Neural cell (in vitro differentiated cells): ENCODE data around the gene RASGRP3. TPM values are rescaled to one million over a fixed set of nuclear protein-coding genes. Genes with fewer than 3 reads are reported as not detected.

Experiments
- H2AFZ ChIP-seq: fragments of 200-600, 300-800 bp; sonication (generic), shearing (Covaris generic); 2 replicates; pipeline ENCODE4 v1.6.0; 2014; ENCODE audit warnings: low read depth, mild to moderate bottlenecking, antibody characterized with exemption, low read length, moderate library complexity
- H3F3A ChIP-seq: fragments of 200-600 bp; shearing (Covaris generic); 2 replicates; pipeline ENCODE4 v1.6.1; 2016; ENCODE audit warnings: mild to moderate bottlenecking, moderate library complexity, mixed read lengths, antibody characterized with exemption, low read length; ENCODE audit not compliant: insufficient read depth, poor library complexity, severe bottlenecking
- H3K27ac ChIP-seq: fragments of 200-600, 300-800 bp; sonication (generic), shearing (Covaris generic); 2 replicates; pipeline ENCODE4 v1.5.1; 2014; ENCODE audit warnings: mild to moderate bottlenecking, low read length, moderate library complexity
- H3K27me3 ChIP-seq: fragments of 300-800, 200-600 bp; sonication (generic), shearing (Covaris generic); 2 replicates; pipeline ENCODE4 v1.6.0; 2014; ENCODE audit warnings: mild to moderate bottlenecking, low read depth, low read length, moderate library complexity; ENCODE audit not compliant: insufficient read depth
- H3K36me3 ChIP-seq: fragments of 300-800, 200-600 bp; sonication (generic), shearing (Covaris generic); 2 replicates; pipeline ENCODE4 v1.5.1; 2014; ENCODE audit warnings: mild to moderate bottlenecking, antibody characterized with exemption, low read length, moderate library complexity; ENCODE audit not compliant: insufficient read depth
- H3K4me2 ChIP-seq: fragments of 300-800, 200-600 bp; sonication (generic), shearing (Covaris generic); 2 replicates; pipeline ENCODE4 v1.6.0; 2014; ENCODE audit warnings: mild to moderate bottlenecking, low read length
- H3K4me3 ChIP-seq: fragments of 300-800, 200-600 bp; sonication (generic), shearing (Covaris generic); 2 replicates; pipeline ENCODE4 v1.5.1; 2014; ENCODE audit warnings: mild to moderate bottlenecking, low read length, moderate library complexity
- H3K79me2 ChIP-seq: fragments of 200-600 bp; shearing (Covaris generic); replicated peaks from 2 replicates; pipeline ENCODE4 v1.6.0; 2014; ENCODE audit warnings: mild to moderate bottlenecking, low read length, moderate library complexity; ENCODE audit not compliant: insufficient read depth
- H3K9ac ChIP-seq: fragments of 300-800, 200-600 bp; sonication (generic), shearing (Covaris generic); 2 replicates; pipeline ENCODE4 v1.6.1; 2016; ENCODE audit warnings: mild to moderate bottlenecking, low read length, mixed read lengths
- H3K9me2 ChIP-seq: fragments of 200-600 bp; shearing (Covaris generic); 2 replicates; pipeline ENCODE4 v1.6.1; 2016; ENCODE audit warnings: mild to moderate bottlenecking, low read length, mixed read lengths; ENCODE audit not compliant: insufficient read depth
- H3K9me3 ChIP-seq: fragments of 200-600, 300-800 bp; sonication (generic), shearing (Covaris generic); 2 replicates; pipeline ENCODE4 v1.6.1; 2016; ENCODE audit warnings: mild to moderate bottlenecking, mixed run types, low read length, moderate library complexity, mixed read lengths
- H4K20me1 ChIP-seq: fragments of 200-600 bp; shearing (Covaris generic); 2 replicates; pipeline ENCODE4 v1.6.1; 2016; ENCODE audit warnings: mild to moderate bottlenecking, mixed run types; ENCODE audit not compliant: insufficient read depth
- EP300 ChIP-seq: fragments of 450-650 bp; conservative IDR thresholded peaks from 2 replicates; pipeline ENCODE4 v1.6.1; 2014; ENCODE audit warnings: antibody characterized with exemption, mild to moderate bottlenecking, moderate library complexity; ENCODE audit not compliant: poor library complexity, severe bottlenecking
- EZH2 ChIP-seq: fragments of 200-600, 300-800 bp; shearing (Covaris generic), sonication (generic); IDR thresholded peaks from 2 replicates; pipeline ENCODE4 v1.6.1; 2014; ENCODE audit warnings: antibody characterized with exemption, low read length, borderline replicate concordance, mild to moderate bottlenecking; ENCODE audit not compliant: insufficient read depth, poor library complexity, severe bottlenecking
- MXI1 ChIP-seq: fragments of 450-650 bp; conservative IDR thresholded peaks from 2 replicates; pipeline ENCODE4 v1.6.1; 2014; ENCODE audit warnings: antibody characterized with exemption, mild to moderate bottlenecking; ENCODE audit not compliant: poor library complexity, severe bottlenecking
- POLR2AphosphoS5 ChIP-seq: IDR thresholded peaks from 2 replicates; pipeline ENCODE4 v1.6.1; 2012
- RAD21 ChIP-seq: fragments of 450-650 bp; conservative IDR thresholded peaks from 2 replicates; pipeline ENCODE4 v1.6.1; 2014; ENCODE audit warnings: antibody characterized with exemption, mild to moderate bottlenecking, moderate library complexity
- REST ChIP-seq: IDR thresholded peaks from 2 replicates; pipeline ENCODE4 v1.6.1; 2012; ENCODE audit warnings: borderline replicate concordance
- SMC3 ChIP-seq: fragments of 450-650 bp; conservative IDR thresholded peaks from 2 replicates; pipeline ENCODE4 v1.6.1; 2014; ENCODE audit warnings: antibody characterized with exemption, mild to moderate bottlenecking, moderate library complexity; ENCODE audit not compliant: poor library complexity
- TAF1 ChIP-seq: IDR thresholded peaks from 2 replicates; pipeline ENCODE4 v1.6.1; 2012; ENCODE audit warnings: low read depth
- polyA plus RNA-seq: library from polyadenylated mRNA; depleted of rRNA; stranded (reverse); fragments of >200 nt; gene quantifications from 2 replicates; pipeline ENCODE4 v1.2.3, GENCODE V29; 2014
- TF ChIP-seq, protein P1 (sequence below): fragments of 450-650 bp; IDR thresholded peaks from 2 replicates; pipeline ENCODE4 v1.5.1; 2014; ENCODE audit warnings: antibody characterized with exemption, mild to moderate bottlenecking, moderate library complexity; ENCODE audit not compliant: poor library complexity, severe bottlenecking

The RASGRP3 gene
- polyA plus RNA-seq, 1 donor from 2014 or later = 25.3 TPM

DNA sequence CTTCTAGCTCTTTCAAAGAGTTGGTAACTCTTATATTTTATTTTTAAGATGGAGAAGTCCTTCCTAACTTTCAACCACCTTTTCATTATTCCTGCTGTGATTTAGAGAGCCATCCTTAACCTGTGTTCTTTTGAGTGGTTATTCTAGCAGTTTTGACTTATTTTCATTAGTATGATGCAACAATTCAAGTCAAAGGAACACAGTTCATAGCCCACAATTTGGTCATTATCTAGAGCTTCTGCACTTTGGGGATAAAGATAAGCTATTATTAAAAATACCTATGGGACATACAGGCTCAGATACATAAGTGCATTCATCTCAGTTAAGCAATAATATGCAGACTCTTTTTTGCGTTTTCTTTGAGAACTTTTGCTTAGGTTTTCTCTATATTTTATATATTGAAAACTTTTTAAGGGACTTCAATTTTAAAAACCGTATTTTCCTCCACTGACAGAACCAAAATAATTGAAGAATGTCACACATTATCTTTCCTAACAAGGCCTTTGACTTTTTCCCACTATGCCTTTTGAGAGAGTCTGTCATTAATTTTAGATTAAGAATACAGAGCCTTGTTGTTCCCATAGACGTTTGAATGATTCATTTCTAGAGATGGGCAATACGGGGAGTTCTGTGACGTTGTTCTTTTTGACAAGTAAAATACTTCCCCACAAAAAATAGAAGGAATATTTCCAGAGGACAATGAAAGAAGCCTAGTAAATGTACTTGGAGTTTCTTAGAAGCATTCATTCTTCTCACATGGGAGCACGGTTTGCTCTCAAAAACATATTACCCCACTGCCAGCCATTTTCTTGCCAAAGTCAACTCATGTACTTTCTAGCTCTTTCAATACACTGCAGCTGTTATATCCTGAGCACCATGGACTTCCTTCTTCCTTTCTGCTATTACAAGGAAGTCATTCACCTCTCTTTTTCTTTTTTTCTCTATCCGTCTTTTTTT, 42.9 kb upstream of the RASGRP3 start:
- H3K79me2 ChIP-seq = no peaks in the 10 kb centered on the region
- TF ChIP-seq REST = no peak
- no peak for TF ChIP-seq MXI1
- TF ChIP-seq EP300 = no peak
- no peak for TF ChIP-seq RAD21
- no peak for TF ChIP-seq TAF1
- TF ChIP-seq, protein P1, sequence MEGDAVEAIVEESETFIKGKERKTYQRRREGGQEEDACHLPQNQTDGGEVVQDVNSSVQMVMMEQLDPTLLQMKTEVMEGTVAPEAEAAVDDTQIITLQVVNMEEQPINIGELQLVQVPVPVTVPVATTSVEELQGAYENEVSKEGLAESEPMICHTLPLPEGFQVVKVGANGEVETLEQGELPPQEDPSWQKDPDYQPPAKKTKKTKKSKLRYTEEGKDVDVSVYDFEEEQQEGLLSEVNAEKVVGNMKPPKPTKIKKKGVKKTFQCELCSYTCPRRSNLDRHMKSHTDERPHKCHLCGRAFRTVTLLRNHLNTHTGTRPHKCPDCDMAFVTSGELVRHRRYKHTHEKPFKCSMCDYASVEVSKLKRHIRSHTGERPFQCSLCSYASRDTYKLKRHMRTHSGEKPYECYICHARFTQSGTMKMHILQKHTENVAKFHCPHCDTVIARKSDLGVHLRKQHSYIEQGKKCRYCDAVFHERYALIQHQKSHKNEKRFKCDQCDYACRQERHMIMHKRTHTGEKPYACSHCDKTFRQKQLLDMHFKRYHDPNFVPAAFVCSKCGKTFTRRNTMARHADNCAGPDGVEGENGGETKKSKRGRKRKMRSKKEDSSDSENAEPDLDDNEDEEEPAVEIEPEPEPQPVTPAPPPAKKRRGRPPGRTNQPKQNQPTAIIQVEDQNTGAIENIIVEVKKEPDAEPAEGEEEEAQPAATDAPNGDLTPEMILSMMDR = no peak
- no peak for TF ChIP-seq SMC3
- no peak for TF ChIP-seq POLR2AphosphoS5
- TF ChIP-seq EZH2 = no peak
- no peaks in the 10 kb centered on the region for H3K36me3 ChIP-seq
- no peak overlapping the region for H3K27ac ChIP-seq
- H4K20me1 ChIP-seq = no peaks in the 10 kb centered on the region
- H3K9me2 ChIP-seq = no peaks in the 10 kb centered on the region
- H2AFZ ChIP-seq = no peak overlapping the region
- H3K9ac ChIP-seq = no peak overlapping the region
- no peaks in the 10 kb centered on the region for H3K9me3 ChIP-seq
- H3K27me3 ChIP-seq = no peaks in the 10 kb centered on the region
- no peak overlapping the region for H3K4me3 ChIP-seq
- H3F3A ChIP-seq = no peaks in the 10 kb centered on the region
- no peak overlapping the region for H3K4me2 ChIP-seq

DNA sequence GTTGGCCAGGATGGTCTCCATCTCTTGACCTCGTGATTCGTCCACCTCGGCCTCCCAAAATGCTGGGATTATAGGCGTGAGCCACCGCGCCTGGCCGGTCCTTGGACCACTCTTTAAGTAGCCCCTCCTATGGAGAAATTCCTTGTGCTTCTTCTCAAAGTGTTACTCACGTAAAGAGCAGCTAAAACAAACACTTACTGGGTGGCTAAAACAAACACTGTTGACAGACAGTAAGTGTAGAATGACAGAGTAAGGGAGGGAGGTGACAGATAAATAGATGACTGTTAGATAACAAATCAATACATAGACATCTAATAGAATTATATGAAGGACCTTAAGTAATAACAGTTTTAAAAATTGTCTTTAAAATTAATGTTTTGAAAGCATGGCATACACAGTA, 40.9 kb upstream of the RASGRP3 start:
- Histone ChIP-seq H4K20me1 (no peaks in the 10 kb centered on the region), H3K9me2 (no peaks in the 10 kb centered on the region), H2AFZ (no peak overlapping the region), H3K4me2 (no peak overlapping the region), H3F3A (no peaks in the 10 kb centered on the region), H3K79me2 (no peaks in the 10 kb centered on the region), H3K27me3 (no peaks in the 10 kb centered on the region), H3K27ac (no peak overlapping the region), H3K4me3 (no peak overlapping the region), H3K9me3 (no peaks in the 10 kb centered on the region), H3K36me3 (no peaks in the 10 kb centered on the region), H3K9ac (no peak overlapping the region)
- no peak for TF ChIP-seq POLR2AphosphoS5
- TF ChIP-seq, protein P1 = no peak
- TF ChIP-seq EP300 = no peak
- no peak for TF ChIP-seq TAF1
- no peak for TF ChIP-seq REST
- TF ChIP-seq SMC3 = no peak
- no peak for TF ChIP-seq RAD21
- TF ChIP-seq MXI1 = no peak
- TF ChIP-seq EZH2 = no peak
